Suprapubic skin (tissue), 4 donors: ENCODE results near the gene GALNT9. TPM values are rescaled to one million over a fixed set of nuclear protein-coding genes. Genes with fewer than 3 reads are reported as not detected.

ENCODE experiments used
- DNase-seq, 2 donors: peaks; one replicate each; pipeline ENCODE4 v3.0.0-alpha.2; 2019; ENCODE audit warnings: low spot score in 2 of 2
- H3K27ac ChIP-seq: fragments of 200-600 bp; sonication (generic); one replicate; pipeline ENCODE4 v1.5.1; 2019
- H3K27me3 ChIP-seq: fragments of 200-600 bp; sonication (generic); one replicate; pipeline ENCODE4 v1.5.1; 2019
- H3K36me3 ChIP-seq: fragments of 200-600 bp; sonication (generic); one replicate; pipeline ENCODE4 v1.5.1; 2019
- H3K4me1 ChIP-seq: fragments of 200-600 bp; sonication (generic); one replicate; pipeline ENCODE4 v1.5.1; 2019
- H3K4me3 ChIP-seq: fragments of 200-600 bp; sonication (generic); one replicate; pipeline ENCODE4 v1.5.1; 2019; ENCODE audit warnings: mild to moderate bottlenecking
- H3K9me3 ChIP-seq: fragments of 200-600 bp; sonication (generic); one replicate; pipeline ENCODE4 v1.5.1; 2019
- CTCF ChIP-seq, 2 donors: fragments of 200-600 bp in 1 of 2; fragments of 450-650 bp in 1 of 2; sonication (generic) in 1 of 2; IDR thresholded peaks; one replicate each; pipeline ENCODE4 v1.5.1; 2016 to 2019; ENCODE audit warnings: antibody characterized with exemption in 2 of 2, mild to moderate bottlenecking in 1 of 2, moderate library complexity in 1 of 2
- EP300 ChIP-seq: sonication (generic); formaldehyde crosslinking; IDR thresholded peaks from one replicate; pipeline ENCODE4 v1.6.1; 2017; ENCODE audit warnings: antibody characterized with exemption
- POLR2A ChIP-seq, 2 donors: fragments of 450-650 bp; IDR thresholded peaks; one replicate each; pipeline ENCODE4 v1.6.1; 2017; ENCODE audit warnings: antibody characterized with exemption in 2 of 2, mild to moderate bottlenecking in 2 of 2, moderate library complexity in 2 of 2
- POLR2AphosphoS5 ChIP-seq, 3 donors: sonication (generic); formaldehyde crosslinking; IDR thresholded peaks; one replicate each; pipeline ENCODE4 v1.6.1; 2017; ENCODE audit warnings: antibody characterized with exemption in 3 of 3
- WGBS: methylation state at CpG from one replicate; pipeline ENCODE4 v1.1.5; 2018; 5-methylcytosine and 5-hydroxymethylcytosine counted together
- total RNA-seq, 4 donors: library from RNA; depleted of rRNA; stranded (reverse); fragments of >200 nt; gene quantifications; one replicate each; pipeline ENCODE4 v1.1.0, GENCODE V29; 2016

The GALNT9 gene
- total RNA-seq, 4 donors from 2014 or later: not detected

GRCh38 chr12:132214891-132215290, 114.5 kb downstream of the GALNT9 start:
- no peak overlapping the region for H3K4me3 ChIP-seq
- H3K27me3 ChIP-seq: peaks cover 55% of the 10 kb centered on the region
- no peaks in the 10 kb centered on the region for H3K36me3 ChIP-seq
- no peak overlapping the region for H3K27ac ChIP-seq
- WGBS: 38% methylated on average over 5 of the region's 22 CpGs
- no peaks in the 10 kb centered on the region for H3K4me1 ChIP-seq
- DNase-seq: no peak
- TF ChIP-seq POLR2A (IDR thresholded peaks at IDR 0.05): no peak
- TF ChIP-seq EP300: no peak
- no peak for TF ChIP-seq POLR2AphosphoS5 (IDR thresholded peaks at IDR 0.05)
- TF ChIP-seq CTCF (IDR thresholded peaks at IDR 0.05): no peak
- H3K9me3 ChIP-seq: no peaks in the 10 kb centered on the region

- peaks cover 47% of the 10 kb centered on the region for H3K27me3 ChIP-seq
- H3K9me3 ChIP-seq: no peaks in the 10 kb centered on the region
- WGBS: 77% methylated on average over 12 of the region's 13 CpGs
- H3K4me3 ChIP-seq: no peak overlapping the region
- H3K4me1 ChIP-seq: no peaks in the 10 kb centered on the region
- no peak overlapping the region for H3K27ac ChIP-seq
- no peak for DNase-seq
- TF ChIP-seq CTCF (IDR thresholded peaks at IDR 0.05) (no peak), POLR2AphosphoS5 (IDR thresholded peaks at IDR 0.05) (no peak), POLR2A (IDR thresholded peaks at IDR 0.05) (no peak), EP300 (no peak)
- no peaks in the 10 kb centered on the region for H3K36me3 ChIP-seq
These were observed 115.3 kb downstream of the GALNT9 start for GRCh38 chr12:132214161-132214476.

- Histone ChIP-seq H3K9me3 (no peaks in the 10 kb centered on the region), H3K4me1 (no peaks in the 10 kb centered on the region), H3K27ac (no peak overlapping the region), H3K36me3 (no peaks in the 10 kb centered on the region), H3K27me3 (peaks cover 43% of the 10 kb centered on the region), H3K4me3 (no peak overlapping the region)
- no peak for DNase-seq
- no peak for TF ChIP-seq CTCF (IDR thresholded peaks at IDR 0.05)
- TF ChIP-seq POLR2A (IDR thresholded peaks at IDR 0.05): no peak
- no peak for TF ChIP-seq POLR2AphosphoS5 (IDR thresholded peaks at IDR 0.05)
- WGBS: 89% methylated on average over 6 of the region's 26 CpGs
These were observed 115.8 kb downstream of the GALNT9 start for GRCh38 chr12:132213359-132214160.

- 90% methylated on average over 17 of the region's 17 CpGs for WGBS
- Histone ChIP-seq H3K4me3 (no peak overlapping the region), H3K9me3 (no peaks in the 10 kb centered on the region), H3K36me3 (no peaks in the 10 kb centered on the region), H3K4me1 (no peaks in the 10 kb centered on the region), H3K27ac (no peak overlapping the region), H3K27me3 (peaks cover 44% of the 10 kb centered on the region)
- no peak for TF ChIP-seq POLR2AphosphoS5 (IDR thresholded peaks at IDR 0.05)
- no peak for TF ChIP-seq POLR2A (IDR thresholded peaks at IDR 0.05)
- no peak for TF ChIP-seq CTCF (IDR thresholded peaks at IDR 0.05)
- no peak for DNase-seq
These were observed 117.6 kb downstream of the GALNT9 start for GRCh38 chr12:132211816-132212215.

- H3K36me3 ChIP-seq: no peaks in the 10 kb centered on the region
- H3K9me3 ChIP-seq: no peaks in the 10 kb centered on the region
- no peak overlapping the region for H3K27ac ChIP-seq
- DNase-seq: no peak
- no peaks in the 10 kb centered on the region for H3K4me1 ChIP-seq
- H3K4me3 ChIP-seq: no peak overlapping the region
- 91% methylated on average over 18 of the region's 18 CpGs for WGBS
- H3K27me3 ChIP-seq: peaks cover 45% of the 10 kb centered on the region
- TF ChIP-seq POLR2A (IDR thresholded peaks at IDR 0.05) (no peak), EP300 (no peak), CTCF (IDR thresholded peaks at IDR 0.05) (no peak), POLR2AphosphoS5 (IDR thresholded peaks at IDR 0.05) (no peak)
These were observed 118.1 kb downstream of the GALNT9 start for GRCh38 chr12:132211326-132211725.
